Nephron (organoid): ENCODE measurements around the gene MRAP2.

Experiments used
- H3K27ac Mint-ChIP-seq, 3 experiments: 2 replicates each; pipeline ENCODE4 v1.8.0; 2020; ENCODE audit warnings: mixed read lengths in 3 of 3, mild to moderate bottlenecking in 2 of 3, moderate library complexity in 1 of 3
- H3K27me3 Mint-ChIP-seq: 2 replicates; pipeline ENCODE4 v1.8.0; 2021; ENCODE audit warnings: low read depth, mild to moderate bottlenecking, moderate library complexity, mixed read lengths
- H3K36me3 Mint-ChIP-seq: 2 replicates; pipeline ENCODE4 v1.8.0; 2020; ENCODE audit warnings: low read depth, mixed read lengths
- H3K4me1 Mint-ChIP-seq: 2 replicates; pipeline ENCODE4 v1.8.0; 2020; ENCODE audit warnings: mixed read lengths
- H3K4me3 Mint-ChIP-seq, 3 experiments: 2 replicates each; pipeline ENCODE4 v1.8.0; 2020; ENCODE audit warnings: mild to moderate bottlenecking in 3 of 3, mixed read lengths in 3 of 3, moderate library complexity in 2 of 3
- H3K9me3 Mint-ChIP-seq: 2 replicates; pipeline ENCODE4 v1.8.0; 2020; ENCODE audit warnings: mixed read lengths
- TF ChIP-seq, protein P1 (sequence below), 3 experiments: fragments of 200-600 bp; sonication (generic); IDR thresholded peaks; one replicate each; pipeline ENCODE4 v1.5.0; 2021; ENCODE audit warnings: antibody characterized with exemption in 3 of 3; ENCODE audit not compliant: unreplicated experiment in 3 of 3

MRAP2 gene

DNA sequence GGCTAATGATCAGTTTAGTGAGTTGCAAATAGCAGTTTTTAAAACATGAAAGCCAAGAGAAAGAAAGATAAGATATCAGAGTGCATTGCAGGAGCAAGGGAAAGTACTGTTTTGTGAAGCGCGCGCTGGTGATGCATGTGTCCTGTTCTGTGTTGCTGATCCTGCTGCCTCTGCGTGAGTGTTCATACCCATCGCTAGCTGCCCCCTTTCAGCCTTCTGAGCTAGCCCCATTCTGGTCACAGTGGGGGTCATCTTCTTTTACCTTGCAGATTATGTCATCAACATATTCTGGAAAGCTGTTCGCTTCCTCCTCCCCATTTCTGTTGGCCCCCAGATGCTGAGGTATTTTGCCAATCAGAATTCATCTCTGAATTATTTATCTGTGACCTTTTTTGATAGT is 1.9 kb downstream of the MRAP2 start:
- Mint-ChIP-seq H3K36me3 (peaks cover 3% of the 10 kb centered on the region), H3K4me3 (peak overlapping the region; percentile 53 to 86 (median 86)), H3K27ac (no peak overlapping the region), H3K27me3 (peaks cover 30% of the 10 kb centered on the region), H3K9me3 (peaks cover 3% of the 10 kb centered on the region), H3K4me1 (peaks cover 38% of the 10 kb centered on the region)
- TF ChIP-seq, protein P1, sequence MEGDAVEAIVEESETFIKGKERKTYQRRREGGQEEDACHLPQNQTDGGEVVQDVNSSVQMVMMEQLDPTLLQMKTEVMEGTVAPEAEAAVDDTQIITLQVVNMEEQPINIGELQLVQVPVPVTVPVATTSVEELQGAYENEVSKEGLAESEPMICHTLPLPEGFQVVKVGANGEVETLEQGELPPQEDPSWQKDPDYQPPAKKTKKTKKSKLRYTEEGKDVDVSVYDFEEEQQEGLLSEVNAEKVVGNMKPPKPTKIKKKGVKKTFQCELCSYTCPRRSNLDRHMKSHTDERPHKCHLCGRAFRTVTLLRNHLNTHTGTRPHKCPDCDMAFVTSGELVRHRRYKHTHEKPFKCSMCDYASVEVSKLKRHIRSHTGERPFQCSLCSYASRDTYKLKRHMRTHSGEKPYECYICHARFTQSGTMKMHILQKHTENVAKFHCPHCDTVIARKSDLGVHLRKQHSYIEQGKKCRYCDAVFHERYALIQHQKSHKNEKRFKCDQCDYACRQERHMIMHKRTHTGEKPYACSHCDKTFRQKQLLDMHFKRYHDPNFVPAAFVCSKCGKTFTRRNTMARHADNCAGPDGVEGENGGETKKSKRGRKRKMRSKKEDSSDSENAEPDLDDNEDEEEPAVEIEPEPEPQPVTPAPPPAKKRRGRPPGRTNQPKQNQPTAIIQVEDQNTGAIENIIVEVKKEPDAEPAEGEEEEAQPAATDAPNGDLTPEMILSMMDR (IDR thresholded peaks at IDR 0.05; ENCODE audit: unreplicated experiment in 3 of 3), result no peak

DNA sequence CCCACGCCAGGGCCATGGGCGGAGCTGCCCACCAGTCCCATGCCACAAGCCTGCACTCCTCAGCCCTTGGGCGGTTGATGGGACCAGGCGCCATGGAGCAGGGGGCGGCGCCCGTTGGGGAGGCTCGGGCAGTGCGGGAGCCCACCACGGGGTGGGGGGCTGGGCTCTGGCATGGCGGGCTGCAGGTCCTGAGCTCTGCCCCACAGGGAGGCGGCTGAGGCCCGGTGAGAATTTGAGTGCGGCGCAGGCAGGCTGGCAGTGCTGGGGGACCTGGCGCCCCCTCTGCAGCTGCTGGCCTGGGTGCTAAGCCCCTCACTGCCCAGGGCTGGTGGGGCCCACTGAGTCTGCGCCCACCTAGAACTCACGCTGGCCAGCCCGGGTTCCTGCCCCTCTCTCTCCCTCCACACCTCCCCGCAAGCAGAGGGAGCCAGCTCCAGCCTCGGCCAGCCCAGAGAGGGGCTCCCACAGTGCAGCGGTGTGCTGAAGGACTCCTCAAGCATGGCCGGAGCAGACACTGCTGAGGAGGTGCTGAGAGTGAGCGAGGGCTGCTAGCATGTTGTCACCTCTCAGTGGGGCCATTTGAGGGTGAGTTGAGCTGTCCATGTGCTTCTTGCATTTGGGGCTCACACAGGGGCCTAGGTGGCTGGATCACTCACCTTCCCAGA is 4.0 kb downstream of the MRAP2 start:
- H3K4me1 Mint-ChIP-seq, result peaks cover 50% of the 10 kb centered on the region
- no peak overlapping the region for H3K4me3 Mint-ChIP-seq
- H3K36me3 Mint-ChIP-seq, result peaks cover 3% of the 10 kb centered on the region
- H3K27ac Mint-ChIP-seq, result no peak overlapping the region
- peaks cover 30% of the 10 kb centered on the region for H3K27me3 Mint-ChIP-seq
- TF ChIP-seq, protein P1 (IDR thresholded peaks at IDR 0.05; ENCODE audit: unreplicated experiment in 3 of 3), result no peak
- H3K9me3 Mint-ChIP-seq, result peaks cover 3% of the 10 kb centered on the region

DNA sequence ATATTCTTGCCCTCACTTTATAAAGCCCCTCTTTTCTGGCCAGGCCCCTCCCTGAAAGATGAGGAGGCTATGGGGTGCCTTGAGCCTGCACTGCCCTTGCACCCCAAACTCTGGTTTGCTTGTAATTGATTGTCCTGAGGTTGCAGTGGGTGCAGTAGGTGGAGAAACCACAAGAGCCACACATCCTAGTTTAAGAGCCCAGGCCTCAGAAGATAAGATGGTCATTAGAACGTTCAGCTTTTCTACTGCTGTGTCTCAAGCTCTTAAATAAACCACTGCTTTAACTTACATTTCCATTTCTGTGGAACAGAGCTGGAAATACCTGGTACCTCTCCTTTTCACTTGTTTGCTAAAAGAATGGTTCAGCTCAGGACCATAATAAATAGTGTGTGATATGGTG is 9.0 kb downstream of the MRAP2 start:
- Mint-ChIP-seq H3K27me3 (peaks cover 4% of the 10 kb centered on the region), H3K36me3 (no peaks in the 10 kb centered on the region), H3K27ac (no peak overlapping the region), H3K4me3 (no peak overlapping the region), H3K4me1 (peaks cover 54% of the 10 kb centered on the region), H3K9me3 (peaks cover 3% of the 10 kb centered on the region)
- TF ChIP-seq, protein P1 (IDR thresholded peaks at IDR 0.05; ENCODE audit: unreplicated experiment in 3 of 3), result no peak

DNA sequence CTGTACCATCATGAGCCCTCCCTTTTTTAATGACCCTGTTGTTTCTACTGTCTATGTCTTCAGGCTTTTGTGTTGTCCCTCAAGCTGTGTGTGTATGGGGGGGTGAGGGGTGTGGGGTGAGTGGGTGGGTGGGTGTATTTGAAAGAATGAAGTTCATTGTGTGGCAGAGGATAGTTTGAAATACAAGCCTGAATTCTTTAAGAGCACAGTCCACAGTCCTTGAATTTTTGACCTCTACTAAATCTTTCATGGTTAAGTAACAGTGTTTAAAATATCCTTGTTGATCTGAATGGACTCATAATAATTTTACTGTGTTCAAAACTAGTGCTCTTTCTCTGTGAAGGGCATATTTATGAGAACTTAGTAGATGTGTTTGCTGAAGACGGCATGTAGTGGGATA is 10.0 kb downstream of the MRAP2 start:
- H3K36me3 Mint-ChIP-seq, result no peaks in the 10 kb centered on the region
- peaks cover 4% of the 10 kb centered on the region for H3K27me3 Mint-ChIP-seq
- H3K4me3 Mint-ChIP-seq, result peak overlapping the region in 1 of 3 experiments; percentile 3
- TF ChIP-seq, protein P1 (IDR thresholded peaks at IDR 0.05; ENCODE audit: unreplicated experiment in 3 of 3), result no peak
- H3K4me1 Mint-ChIP-seq, result peaks cover 48% of the 10 kb centered on the region
- peaks cover 3% of the 10 kb centered on the region for H3K9me3 Mint-ChIP-seq
- H3K27ac Mint-ChIP-seq, result peak overlapping the region; percentile 3 to 61 (median 7)

DNA sequence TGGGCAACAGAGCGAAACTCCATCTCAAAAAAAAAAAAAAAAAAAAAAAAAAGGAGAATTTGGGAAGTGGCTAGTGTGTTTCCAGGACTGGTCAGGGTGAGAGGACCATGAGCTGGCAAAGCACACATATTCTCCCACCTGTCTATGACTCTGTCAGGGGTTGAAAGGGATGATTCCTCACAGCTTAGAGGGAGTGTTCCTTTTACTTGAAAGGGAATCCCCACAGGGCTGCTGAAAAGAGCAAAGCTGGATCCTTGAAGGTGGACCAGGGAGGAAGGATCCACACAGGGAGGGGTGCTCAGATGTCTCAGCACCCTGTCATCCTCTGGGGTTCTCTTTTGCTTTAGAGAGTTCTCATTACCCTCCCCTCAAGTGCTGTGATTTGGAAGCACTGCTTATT is 13.2 kb downstream of the MRAP2 start:
- Mint-ChIP-seq H3K27me3 (peaks cover 12% of the 10 kb centered on the region), H3K4me1 (peaks cover 50% of the 10 kb centered on the region), H3K4me3 (no peak overlapping the region), H3K27ac (no peak overlapping the region), H3K36me3 (no peaks in the 10 kb centered on the region), H3K9me3 (no peaks in the 10 kb centered on the region)
- TF ChIP-seq, protein P1 (IDR thresholded peaks at IDR 0.05; ENCODE audit: unreplicated experiment in 3 of 3), result no peak

DNA sequence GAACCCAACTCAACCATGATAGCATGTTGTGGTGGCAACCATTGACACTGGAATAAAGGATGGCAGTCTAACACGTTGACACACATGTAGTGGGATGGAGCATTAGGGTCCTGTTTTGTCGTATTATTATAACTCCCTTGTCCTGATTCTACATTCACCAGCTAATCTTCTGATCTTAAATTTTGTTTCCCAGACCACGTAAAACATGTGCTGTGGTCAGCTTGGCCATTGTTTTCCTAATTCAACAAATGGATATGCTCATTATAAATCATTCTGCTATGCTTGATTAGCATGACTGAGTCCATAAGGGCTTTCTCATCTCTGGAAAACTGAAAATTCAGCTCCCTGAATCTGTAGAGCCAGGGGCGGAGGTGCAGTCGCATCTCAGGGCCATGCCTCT is 15.0 kb downstream of the MRAP2 start:
- Mint-ChIP-seq H3K27me3 (peaks cover 12% of the 10 kb centered on the region), H3K4me3 (no peak overlapping the region), H3K9me3 (no peaks in the 10 kb centered on the region), H3K36me3 (no peaks in the 10 kb centered on the region), H3K27ac (no peak overlapping the region), H3K4me1 (peaks cover 49% of the 10 kb centered on the region)
- TF ChIP-seq, protein P1 (IDR thresholded peaks at IDR 0.05; ENCODE audit: unreplicated experiment in 3 of 3), result no peak
